GM12878 (cell line): ENCODE results near the gene HTR7. TPM values are rescaled to one million over a fixed set of nuclear protein-coding genes. Genes with fewer than 3 reads are reported as not detected.
A peak's percentile ranks its signal among the peaks of the same experiment; 100 is the strongest.
"Not testable (repeated sequence)": the region's sequence is repeated elsewhere in the genome, so short reads cannot be mapped to it uniquely, and the experiment has no call there.

Experiments used
- ATAC-seq: fragments of 200-7000 bp; cut with Tn5 transposase; 3 replicates; pipeline ENCODE4 v1.9.1; 2020; ENCODE audit warnings: mild to moderate bottlenecking, moderate library complexity
- BruUV-seq: library from RNA; stranded (reverse); fragments of 400-500 nt; replicated peaks from 2 replicates; lab custom pipeline; 2021; lab: Mats Ljungman, UMichigan
- CTCF ChIA-PET: fragments of 300-600 bp; sonication (Branson Sonifier 250); formaldehyde crosslinking; extraction: SDS; loops from one replicate; lab custom pipeline; 2021; ENCODE audit warnings: inconsistent platforms; lab: Yijun Ruan, JAX
- POLR2A ChIA-PET: fragments of 350-600 bp; formaldehyde crosslinking; extraction: SDS; loops from one replicate; lab custom pipeline; 2021; ENCODE audit warnings: inconsistent platforms; lab: Charles Lee
- RAD21 ChIA-PET: fragments of 300-600 bp; sonication (Branson Sonifier 250); formaldehyde crosslinking; loops from one replicate; lab custom pipeline; 2023; ENCODE audit warnings: antibody characterized with exemption; ENCODE audit not compliant: unreplicated experiment; lab: Charles Lee
- SMC1A ChIA-PET: fragments of 300-600 bp; sonication (Branson Sonifier 250); formaldehyde crosslinking; loops from one replicate; lab custom pipeline; 2023; ENCODE audit not compliant: unreplicated experiment, uncharacterized antibody; lab: Charles Lee
- DNase-seq: peaks from one replicate; pipeline ENCODE4 v3.0.0-alpha.2; 2011; ENCODE audit warnings: low read depth, low spot score
- FAIRE-seq: peaks from 3 replicates; lab custom pipeline; 2011; peaks lifted over from hg19 to GRCh38; lab: Jason Lieb, UNC
- H2AFZ ChIP-seq: 2 replicates; pipeline ENCODE4 v1.6.0; 2011; ENCODE audit warnings: low read depth, low read length, control low read depth; ENCODE audit not compliant: control insufficient read depth
- H3K27ac ChIP-seq: 2 replicates; pipeline ENCODE4 v1.5.1; 2011; ENCODE audit warnings: control low read depth; ENCODE audit not compliant: control insufficient read depth, insufficient read depth
- H3K27me3 ChIP-seq, 2 experiments: replicated peaks in 1 of 2; 2 replicates each; pipeline versions ENCODE4 v1.6.0 to v1.6.1; 2011; ENCODE audit warnings: low read length in 1 of 2; ENCODE audit not compliant: control insufficient read depth in 2 of 2, insufficient read depth in 2 of 2
- H3K36me3 ChIP-seq, 2 experiments: 2 replicates each; pipeline ENCODE4 v1.5.1; 2011; ENCODE audit warnings: low read length in 1 of 2; ENCODE audit not compliant: control insufficient read depth in 2 of 2, insufficient read depth in 2 of 2
- H3K4me1 ChIP-seq: 2 replicates; pipeline ENCODE4 v1.6.1; 2011; ENCODE audit warnings: mild to moderate bottlenecking, low read length, moderate library complexity, mixed read lengths; ENCODE audit not compliant: control insufficient read depth, insufficient read depth
- H3K4me2 ChIP-seq: 2 replicates; pipeline ENCODE4 v1.6.0; 2011; ENCODE audit warnings: control low read depth; ENCODE audit not compliant: control insufficient read depth, insufficient read depth
- H3K4me3 ChIP-seq: fragments of 200-600 bp; sonication (generic); 2 replicates; pipeline ENCODE4 v1.5.1; 2016
- H3K79me2 ChIP-seq: 2 replicates; pipeline ENCODE4 v1.6.0; 2011; ENCODE audit warnings: low read length; ENCODE audit not compliant: control insufficient read depth, insufficient read depth
- H3K9ac ChIP-seq: 2 replicates; pipeline ENCODE4 v1.8.0; 2011; ENCODE audit warnings: low read length, control low read depth, mixed read lengths; ENCODE audit not compliant: control insufficient read depth, insufficient read depth
- H3K9me3 ChIP-seq: replicated peaks from 3 replicates; pipeline ENCODE4 v1.5.1; 2011; ENCODE audit warnings: mild to moderate bottlenecking, low read length; ENCODE audit not compliant: control insufficient read depth, insufficient read depth
- H4K20me1 ChIP-seq: 2 replicates; pipeline ENCODE4 v1.6.0; 2011; ENCODE audit not compliant: control insufficient read depth, insufficient read depth
- ZBTB11 ChIP-seq: fragments of 450-650 bp; formaldehyde crosslinking; IDR thresholded peaks from 2 replicates; pipeline ENCODE4 v1.5.0; 2022; ENCODE audit warnings: mild to moderate bottlenecking, missing genetic modification characterization
- ZNF274 ChIP-seq: IDR thresholded peaks from one replicate; pipeline ENCODE4 v1.8.0; 2011; ENCODE audit not compliant: insufficient read length, insufficient read depth
- WGBS: methylation state at CpG from one replicate; pipeline ENCODE4 v1.1.6; 2016; ENCODE audit warnings: low lambda C conversion rate; ENCODE audit not compliant: insufficient replicate concordance, insufficient coverage; ENCODE audit errors: missing lambda C conversion rate; 5-methylcytosine and 5-hydroxymethylcytosine counted together
- in situ Hi-C: fragments of 300-500 bp; cut with MboI; formaldehyde crosslinking; loops from 9 replicates; pipeline ENCODE4 v1.14.3; 2018; ENCODE audit warnings: mixed read lengths
- intact Hi-C: fragments of 100-400 bp; cut with micrococcal nuclease; formaldehyde crosslinking; loops from one replicate; pipeline ENCODE4 v1.14.2; 2022; ENCODE audit not compliant: unreplicated experiment
- polyA plus RNA-seq, 11 experiments: library from polyadenylated mRNA; depleted of rRNA in 4 of 11; unstranded in 6 of 11; stranded (reverse) in 5 of 11; fragments of >200 nt; fragmentation: Nextera tagmentation in 4 of 11; fragmentation: Illumina TruSeq in 1 of 11; extraction: Ambion mirVana in 4 of 11; extraction: Trizol in 1 of 11; gene quantifications; 1 replicate in 1 of 11; 2 replicates in 10 of 11; pipeline versions ENCODE4 v1.2.1 to v1.2.3, GENCODE V29; 2011 to 2016; ENCODE audit warnings: inconsistent platforms in 2 of 11, missing spikeins in 2 of 11, low read depth in 1 of 11
- total RNA-seq, 4 experiments: library from RNA; depleted of rRNA in 3 of 4; stranded (reverse); fragments of >200 nt in 3 of 4; fragmentation: Illumina TruSeq in 1 of 4; extraction: Trizol in 1 of 4; gene quantifications; 2 replicates each; pipeline versions ENCODE4 v1.2.1 to v1.2.3, GENCODE V29; 2013 to 2021

The HTR7 gene
- total and polyA plus RNA-seq, 10 of the 15 experiments (the other 5 are each of a cell fraction or from before 2014, with no cell fraction given) = 0.01 to 1.3 (median 0.06) TPM; not detected in 4

- no peak for TF ChIP-seq ZBTB11
- no peak for TF ChIP-seq ZNF274
These were observed 48.1 kb upstream of the HTR7 start (continued) for GRCh38 chr10:90905925-90906324.

GRCh38 chr10:90896916-90897315, 39.1 kb upstream of the HTR7 start:
- SMC1A ChIA-PET = interaction anchor here (1.0 to 1.4 kb wide), 2 partner anchors 12 to 354 kb away, joined by 4 read pairs; no protein-coding TSS in a partner anchor
- H3K9ac ChIP-seq, H2AFZ ChIP-seq, DNase-seq, H3K4me2 ChIP-seq, H3K4me3 ChIP-seq, FAIRE-seq, intact Hi-C loops, BruUV-seq, H3K79me2 ChIP-seq, H3K27me3 ChIP-seq, H3K4me1 ChIP-seq, H3K9me3 ChIP-seq, H3K27ac ChIP-seq, H4K20me1 ChIP-seq, POLR2A ChIA-PET: not testable (repeated sequence)
- H3K36me3 ChIP-seq = peaks cover 3 to 25% of the 10 kb centered on the region in 2 experiments
- 53% methylated on average over 2 of the region's 2 CpGs for WGBS
- peak; percentile 37; the same call in 2 of the 3 replicates for ATAC-seq
- in situ Hi-C loops = loop anchor here (25.0 kb wide), 1 partner anchor 1015 kb away; the partner anchor contains the start of genes BTAF1 and FGFBP3
- RAD21 ChIA-PET = interaction anchor here (1.0 to 1.6 kb wide), 3 partner anchors 15 to 354 kb away, joined by 3 to 7 read pairs (median 3); no protein-coding TSS in a partner anchor
- CTCF ChIA-PET = interaction anchor here (0.9 to 1.3 kb wide), 6 partner anchors 15 to 399 kb away, joined by 3 to 5 read pairs (median 4); partner anchors contain the start of gene RPP30
